Tibial nerve (tissue), 4 donors: Measurements from ENCODE around the gene TLE3.

ENCODE experiments used
- EP300 ChIP-seq, 2 donors: sonication (generic); formaldehyde crosslinking; IDR thresholded peaks; one replicate each; pipeline ENCODE4 v1.6.1; 2017; ENCODE audit warnings: antibody characterized with exemption in 2 of 2, mild to moderate bottlenecking in 1 of 2
- POLR2A ChIP-seq, 2 donors: fragments of 450-650 bp; IDR thresholded peaks; one replicate each; pipeline ENCODE4 v1.6.1; 2017; ENCODE audit warnings: antibody characterized with exemption in 2 of 2, mild to moderate bottlenecking in 2 of 2, moderate library complexity in 2 of 2
- TF ChIP-seq, protein P1 (sequence below), 5 experiments: fragments of 200-600 bp in 3 of 5; fragments of 450-650 bp in 2 of 5; sonication (generic) in 3 of 5; IDR thresholded peaks; one replicate each; pipeline ENCODE4 v1.5.1; 2016 to 2019; ENCODE audit warnings: antibody characterized with exemption in 5 of 5, mild to moderate bottlenecking in 3 of 5, moderate library complexity in 2 of 5

DNA sequence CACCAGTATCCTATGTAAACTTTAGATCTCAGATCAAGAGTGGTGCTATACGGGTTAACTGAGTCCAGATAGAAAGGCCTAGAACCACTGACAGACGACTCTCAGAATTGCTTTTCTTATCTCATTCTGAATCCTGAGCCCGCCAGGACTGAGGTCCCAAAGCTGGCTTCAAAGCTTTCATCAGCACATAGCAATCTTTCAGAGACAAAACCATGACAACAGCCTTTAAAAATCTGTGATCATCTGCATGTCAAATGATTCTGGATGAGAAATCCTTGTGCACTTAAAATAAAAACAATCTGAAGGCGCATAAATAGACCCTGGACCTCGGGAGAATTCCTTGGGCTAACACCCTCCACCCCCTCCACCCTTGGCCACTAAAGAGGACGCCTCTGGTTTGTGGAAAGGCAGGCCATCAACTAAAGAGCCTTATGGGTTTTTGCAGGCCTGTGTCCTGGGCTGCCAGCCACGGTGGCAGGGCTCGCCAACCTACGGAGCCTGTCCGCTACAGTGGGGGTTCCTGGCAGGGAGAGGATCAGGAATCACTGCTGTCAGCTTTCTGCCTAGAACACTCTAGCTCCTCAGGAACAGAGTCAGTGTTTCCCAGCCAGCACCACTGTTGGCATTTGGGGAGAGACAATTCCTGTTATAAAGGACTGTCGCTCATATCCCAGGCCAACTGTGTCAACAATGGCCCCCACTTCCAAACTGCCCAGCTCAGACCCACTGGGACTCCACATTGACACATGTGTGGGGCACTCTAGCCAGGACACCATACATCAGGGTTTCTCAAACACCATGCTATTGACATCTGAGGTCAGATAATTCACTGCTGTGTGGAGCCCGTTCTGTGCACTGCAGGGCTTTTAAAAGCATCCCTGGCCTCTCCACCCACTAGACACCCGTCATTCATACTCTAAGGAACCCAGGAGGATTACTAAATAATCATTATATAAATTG is 20.2 kb downstream of the TLE3 start:
- TF ChIP-seq, protein P1, sequence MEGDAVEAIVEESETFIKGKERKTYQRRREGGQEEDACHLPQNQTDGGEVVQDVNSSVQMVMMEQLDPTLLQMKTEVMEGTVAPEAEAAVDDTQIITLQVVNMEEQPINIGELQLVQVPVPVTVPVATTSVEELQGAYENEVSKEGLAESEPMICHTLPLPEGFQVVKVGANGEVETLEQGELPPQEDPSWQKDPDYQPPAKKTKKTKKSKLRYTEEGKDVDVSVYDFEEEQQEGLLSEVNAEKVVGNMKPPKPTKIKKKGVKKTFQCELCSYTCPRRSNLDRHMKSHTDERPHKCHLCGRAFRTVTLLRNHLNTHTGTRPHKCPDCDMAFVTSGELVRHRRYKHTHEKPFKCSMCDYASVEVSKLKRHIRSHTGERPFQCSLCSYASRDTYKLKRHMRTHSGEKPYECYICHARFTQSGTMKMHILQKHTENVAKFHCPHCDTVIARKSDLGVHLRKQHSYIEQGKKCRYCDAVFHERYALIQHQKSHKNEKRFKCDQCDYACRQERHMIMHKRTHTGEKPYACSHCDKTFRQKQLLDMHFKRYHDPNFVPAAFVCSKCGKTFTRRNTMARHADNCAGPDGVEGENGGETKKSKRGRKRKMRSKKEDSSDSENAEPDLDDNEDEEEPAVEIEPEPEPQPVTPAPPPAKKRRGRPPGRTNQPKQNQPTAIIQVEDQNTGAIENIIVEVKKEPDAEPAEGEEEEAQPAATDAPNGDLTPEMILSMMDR (IDR thresholded peaks at IDR 0.05), result no peak
- TF ChIP-seq EP300 (IDR thresholded peaks at IDR 0.05), result no peak
- no peak for TF ChIP-seq POLR2A (IDR thresholded peaks at IDR 0.05)
